Activated naive CD8-positive, alpha-beta T cell treated with anti-CD3 and anti-CD28 coated beads, Interleukin-2, amount 10 ng/mL, durations not matched to agents 7 days and 5 days (primary cell): Measurements from ENCODE around the gene KBTBD3. TPM values are rescaled to one million over a fixed set of nuclear protein-coding genes. Genes with fewer than 3 reads are reported as not detected.
"Not testable (repeated sequence)": the region's sequence is repeated elsewhere in the genome, so short reads cannot be mapped to it uniquely, and the experiment has no call there.

Experiments
- ATAC-seq: fragments of 150-1000 bp; cut with Tn5 transposase; one replicate; pipeline ENCODE4 v1.10.0; 2021; ENCODE audit warnings: low read depth, moderate library complexity
- POLR2A ChIA-PET: fragments of 350-600 bp; sonication (Branson Sonifier 250); formaldehyde crosslinking; loops from one replicate; lab custom pipeline; 2021; ENCODE audit warnings: antibody characterized with exemption; lab: Charles Lee
- DNase-seq: peaks from one replicate; pipeline ENCODE4 v3.0.0; 2021
- H3K27ac Mint-ChIP-seq: one replicate; pipeline ENCODE4 v1.8.0; 2022; ENCODE audit warnings: mild to moderate bottlenecking, mixed read lengths
- H3K27me3 Mint-ChIP-seq: one replicate; pipeline ENCODE4 v1.8.0; 2022; ENCODE audit warnings: mild to moderate bottlenecking, moderate library complexity, mixed read lengths
- H3K36me3 Mint-ChIP-seq: one replicate; pipeline ENCODE4 v1.8.0; 2021; ENCODE audit warnings: mild to moderate bottlenecking, mixed read lengths
- H3K4me1 Mint-ChIP-seq: one replicate; pipeline ENCODE4 v1.8.0; 2021; ENCODE audit warnings: mixed read lengths
- H3K4me3 Mint-ChIP-seq: one replicate; pipeline ENCODE4 v1.8.0; 2022; ENCODE audit warnings: mild to moderate bottlenecking, moderate library complexity, mixed read lengths
- H3K9me3 Mint-ChIP-seq: one replicate; pipeline ENCODE4 v1.8.0; 2021; ENCODE audit warnings: mixed read lengths
- total RNA-seq, 2 experiments: library from RNA; stranded (reverse); gene quantifications; one replicate each; pipeline ENCODE4 v1.2.3, GENCODE V29; 2021

Gene KBTBD3
- total RNA-seq, 2 experiments from 2014 or later, result 10.4 to 13.4 TPM

DNA sequence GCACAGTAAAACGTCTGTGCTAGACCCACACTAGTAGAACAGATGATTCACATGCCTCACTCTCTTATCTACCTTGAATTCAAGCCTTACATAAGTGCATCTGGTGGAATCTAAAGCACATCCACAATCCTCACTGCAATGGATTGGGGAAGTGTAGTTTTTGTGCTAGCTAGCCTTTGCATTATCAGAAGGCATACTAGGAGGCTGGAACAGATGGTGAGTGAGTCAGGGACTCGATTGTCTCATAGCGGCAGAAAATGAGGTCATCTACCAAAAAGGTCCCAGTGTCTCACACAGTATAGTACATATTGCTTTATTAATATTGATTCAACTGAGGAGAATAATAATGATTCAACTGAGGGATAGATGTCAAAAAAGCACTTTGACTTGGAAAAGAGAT is 64.4 kb downstream of the KBTBD3 start:
- Mint-ChIP-seq H3K4me1 (peaks cover 17% of the 10 kb centered on the region), H3K27me3 (no peaks in the 10 kb centered on the region), H3K4me3 (no peak overlapping the region), H3K36me3 (peaks cover 50% of the 10 kb centered on the region), H3K27ac (no peak overlapping the region), H3K9me3 (peaks cover 4% of the 10 kb centered on the region)
- ATAC-seq, result no peak
- POLR2A ChIA-PET, result no interaction called here
- DNase-seq, result no peak

DNA sequence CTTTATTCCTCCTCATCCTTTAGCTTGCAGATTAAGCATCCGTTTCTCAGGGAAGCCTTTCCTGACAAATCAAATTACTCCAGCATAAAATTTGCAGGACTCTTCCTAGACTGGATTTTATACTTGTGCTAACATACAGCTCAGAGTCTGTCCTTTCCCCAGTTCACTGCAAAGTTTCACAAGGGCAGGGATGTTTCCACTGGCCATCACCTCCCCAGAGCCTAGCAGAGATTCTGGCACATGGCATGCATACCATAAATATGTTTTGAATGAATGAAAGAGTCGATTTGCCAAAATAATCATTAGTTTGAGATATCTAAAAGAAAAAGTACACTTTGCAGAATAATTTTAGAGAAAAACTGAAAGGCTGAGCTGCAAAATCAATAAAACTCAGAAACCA is 65.7 kb downstream of the KBTBD3 start:
- H3K27ac Mint-ChIP-seq, result no peak overlapping the region
- peaks cover 63% of the 10 kb centered on the region for H3K36me3 Mint-ChIP-seq
- peaks cover 7% of the 10 kb centered on the region for H3K9me3 Mint-ChIP-seq
- H3K4me3 Mint-ChIP-seq, result no peak overlapping the region
- ATAC-seq (no peak), DNase-seq (no peak)
- H3K27me3 Mint-ChIP-seq, result no peaks in the 10 kb centered on the region
- POLR2A ChIA-PET, result no interaction called here
- peaks cover 11% of the 10 kb centered on the region for H3K4me1 Mint-ChIP-seq

DNA sequence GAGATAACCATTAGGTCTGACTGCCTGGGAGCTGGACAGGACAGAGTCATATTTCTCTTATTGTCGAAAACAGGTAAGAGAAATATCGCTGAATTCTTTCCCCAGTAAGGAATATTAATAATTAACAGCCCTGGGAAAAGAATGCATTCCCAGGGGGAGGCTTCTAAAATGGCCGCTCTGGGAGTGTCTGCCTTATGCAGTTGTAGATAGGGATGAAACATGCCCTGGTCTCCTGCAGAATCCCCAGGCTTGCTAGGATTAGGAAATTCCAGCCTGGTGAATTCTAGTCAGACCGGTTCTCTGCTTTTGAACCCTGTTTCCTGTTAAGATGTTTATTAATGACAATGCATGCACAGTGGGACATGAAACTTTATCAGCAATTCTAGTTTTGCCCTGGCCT is 74.1 kb downstream of the KBTBD3 start:
- H3K27ac Mint-ChIP-seq, POLR2A ChIA-PET, ATAC-seq, DNase-seq, H3K4me1 Mint-ChIP-seq, H3K27me3 Mint-ChIP-seq, H3K4me3 Mint-ChIP-seq: not testable (repeated sequence)
- peaks cover 73% of the 10 kb centered on the region for H3K36me3 Mint-ChIP-seq
- H3K9me3 Mint-ChIP-seq, result peaks cover 14% of the 10 kb centered on the region

DNA sequence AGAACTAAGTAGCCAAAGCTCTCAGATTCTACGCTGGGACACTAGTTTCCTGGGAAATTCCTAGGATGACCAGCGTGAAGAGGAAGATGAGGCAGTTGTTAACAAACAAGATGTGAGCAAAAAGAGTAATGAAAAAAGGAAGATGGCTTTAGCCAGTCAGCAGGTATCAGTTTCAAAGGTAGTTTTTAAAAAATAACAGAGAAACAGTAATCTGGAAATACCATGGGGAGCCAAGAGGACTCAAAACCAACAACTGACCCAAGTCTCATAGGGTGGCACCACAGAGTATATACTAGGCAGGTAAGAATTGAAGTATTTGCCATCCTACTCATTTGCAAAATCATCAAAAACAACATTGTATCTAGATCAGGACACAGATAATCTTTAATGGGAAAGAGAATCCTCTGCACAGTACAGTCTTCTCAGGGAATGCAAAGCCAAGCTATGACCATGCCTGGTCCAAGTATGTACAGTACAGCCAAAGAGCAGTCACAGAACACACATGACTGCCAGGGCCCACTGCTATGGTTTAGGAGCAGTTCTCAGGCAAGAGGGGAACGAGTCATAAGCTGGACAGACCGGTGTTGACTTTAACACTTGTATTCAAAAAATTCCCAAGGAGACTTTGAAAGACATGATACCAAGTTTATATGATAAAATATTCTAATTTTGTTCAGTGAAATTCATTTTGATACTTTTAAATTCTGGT is 75.7 kb downstream of the KBTBD3 start:
- Mint-ChIP-seq H3K27ac (no peak overlapping the region), H3K9me3 (peaks cover 11% of the 10 kb centered on the region), H3K36me3 (peaks cover 67% of the 10 kb centered on the region), H3K4me3 (no peak overlapping the region), H3K4me1 (peaks cover 4% of the 10 kb centered on the region), H3K27me3 (no peaks in the 10 kb centered on the region)
- ATAC-seq, result no peak
- POLR2A ChIA-PET, result no interaction called here
- DNase-seq, result no peak

Other genes starting within 250 kb of the KBTBD3 start
- gene MSANTD4, start 55.1 kb downstream of the KBTBD3 start, total RNA-seq, result 10 to 100 TPM; 15.4 to 17.3 TPM
- 10 to 100 TPM; 29.8 to 33.9 TPM for gene AASDHPPT, start 315 bp upstream of the KBTBD3 start, total RNA-seq